Measurements from ENCODE around the gene APOBEC3H. TPM values are rescaled to one million over a fixed set of nuclear protein-coding genes. Genes with fewer than 3 reads are reported as not detected.

Gene APOBEC3H
- total RNA-seq, 1 experiment from 2014 or later: 1.2 TPM

DNA sequence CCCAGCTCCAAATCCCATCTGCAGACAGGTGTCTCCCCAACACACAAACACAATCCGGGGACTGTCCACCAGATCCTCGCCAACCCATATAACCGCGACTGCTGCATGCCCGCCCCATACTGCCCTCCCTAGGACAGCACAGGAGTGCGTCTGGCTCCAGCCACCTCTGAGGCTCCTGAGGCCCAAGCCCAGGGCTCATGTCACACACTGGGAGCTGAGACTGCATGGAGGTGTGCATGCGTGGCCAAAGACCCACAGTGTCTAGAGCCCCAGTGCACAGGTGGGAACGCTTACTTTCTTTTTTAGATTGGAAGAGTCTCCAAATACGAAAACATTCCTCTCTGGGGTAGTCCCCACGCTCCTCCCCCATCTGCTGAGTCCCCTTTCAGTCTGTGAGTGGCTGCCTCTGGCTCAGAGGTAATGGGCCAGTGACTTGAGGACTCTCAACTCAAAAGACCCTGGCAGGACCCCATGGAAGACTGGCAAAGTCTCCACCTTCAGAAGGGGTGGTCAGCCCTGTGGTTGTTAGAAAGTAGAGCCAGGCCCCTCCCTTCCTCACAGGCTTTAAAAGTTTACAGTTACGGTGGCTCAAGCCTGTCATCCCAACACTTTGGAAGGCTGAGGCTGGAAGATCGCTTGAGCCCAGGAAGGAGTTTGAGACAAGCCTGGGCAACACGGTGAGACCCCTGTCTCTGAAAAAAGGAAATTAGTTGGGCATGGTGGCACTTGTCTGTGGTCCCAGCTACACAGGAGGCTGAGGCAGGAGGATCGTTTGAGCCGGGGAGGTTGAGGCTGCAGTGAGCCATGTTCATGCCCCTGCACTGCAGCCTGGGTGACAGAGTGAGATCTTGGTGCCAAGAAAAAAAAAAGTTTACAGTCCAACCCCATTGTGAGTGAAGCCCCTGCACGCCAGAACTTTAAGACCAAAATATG is 53.1 kb downstream of the APOBEC3H start:
- no TSS peak for BruUV-seq (replicated peaks)
- intact Hi-C loops (cut with micrococcal nuclease): no loop called here
- CTCF ChIA-PET: interaction anchor here (0.6 to 2.0 kb wide), 6 partner anchors 134 to 1519 kb away, joined by 3 to 7 read pairs (median 4); partner anchors contain the start of gene RPL3

GRCh38 chr22:39150848-39151215 is 53.8 kb downstream of the APOBEC3H start:
- Mint-ChIP-seq H3K4me1 (ENCODE audit: insufficient read depth, unreplicated experiment) (no peaks in the 10 kb centered on the region), H3K4me3 (ENCODE audit: unreplicated experiment) (peak overlapping the region; percentile 72), H3K27me3 (ENCODE audit: insufficient read depth, unreplicated experiment) (peaks cover 29% of the 10 kb centered on the region), H3K27ac (ENCODE audit: low read depth, unreplicated experiment) (no peak overlapping the region), H3K9me3 (ENCODE audit: unreplicated experiment) (no peaks in the 10 kb centered on the region), H3K36me3 (ENCODE audit: insufficient read depth, unreplicated experiment) (no peaks in the 10 kb centered on the region)
- ChIA-PET POLR2A (interaction anchor here (0.6 to 6.1 kb wide), 2 partner anchors 119 to 167 kb away, joined by 3 to 64 read pairs; partner anchors contain the start of gene RPL3), CTCF (interaction anchor here (0.6 to 2.0 kb wide), 7 partner anchors 135 to 1520 kb away, joined by 3 to 7 read pairs (median 3); partner anchors contain the start of gene RPL3)
- intact Hi-C loops (cut with micrococcal nuclease): no loop called here
- TF ChIP-seq, protein P1, sequence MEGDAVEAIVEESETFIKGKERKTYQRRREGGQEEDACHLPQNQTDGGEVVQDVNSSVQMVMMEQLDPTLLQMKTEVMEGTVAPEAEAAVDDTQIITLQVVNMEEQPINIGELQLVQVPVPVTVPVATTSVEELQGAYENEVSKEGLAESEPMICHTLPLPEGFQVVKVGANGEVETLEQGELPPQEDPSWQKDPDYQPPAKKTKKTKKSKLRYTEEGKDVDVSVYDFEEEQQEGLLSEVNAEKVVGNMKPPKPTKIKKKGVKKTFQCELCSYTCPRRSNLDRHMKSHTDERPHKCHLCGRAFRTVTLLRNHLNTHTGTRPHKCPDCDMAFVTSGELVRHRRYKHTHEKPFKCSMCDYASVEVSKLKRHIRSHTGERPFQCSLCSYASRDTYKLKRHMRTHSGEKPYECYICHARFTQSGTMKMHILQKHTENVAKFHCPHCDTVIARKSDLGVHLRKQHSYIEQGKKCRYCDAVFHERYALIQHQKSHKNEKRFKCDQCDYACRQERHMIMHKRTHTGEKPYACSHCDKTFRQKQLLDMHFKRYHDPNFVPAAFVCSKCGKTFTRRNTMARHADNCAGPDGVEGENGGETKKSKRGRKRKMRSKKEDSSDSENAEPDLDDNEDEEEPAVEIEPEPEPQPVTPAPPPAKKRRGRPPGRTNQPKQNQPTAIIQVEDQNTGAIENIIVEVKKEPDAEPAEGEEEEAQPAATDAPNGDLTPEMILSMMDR (IDR thresholded peaks at IDR 0.05; ENCODE audit: unreplicated experiment): no peak
- no peak for DNase-seq (ENCODE audit: unreplicated experiment)
- BruUV-seq (replicated peaks): TSS peak; percentile 11

More for the DNA sequence above, 53.1 kb downstream of the APOBEC3H start:
- TF ChIP-seq, protein P1 (IDR thresholded peaks at IDR 0.05; ENCODE audit: unreplicated experiment): no peak
- DNase-seq (ENCODE audit: unreplicated experiment): no peak
- Mint-ChIP-seq H3K27ac (ENCODE audit: low read depth, unreplicated experiment) (no peak overlapping the region), H3K36me3 (ENCODE audit: insufficient read depth, unreplicated experiment) (no peaks in the 10 kb centered on the region), H3K27me3 (ENCODE audit: insufficient read depth, unreplicated experiment) (peaks cover 22% of the 10 kb centered on the region), H3K4me1 (ENCODE audit: insufficient read depth, unreplicated experiment) (no peaks in the 10 kb centered on the region), H3K4me3 (ENCODE audit: unreplicated experiment) (no peak overlapping the region), H3K9me3 (ENCODE audit: unreplicated experiment) (no peaks in the 10 kb centered on the region)
- POLR2A ChIA-PET: interaction anchor here (6.1 kb wide), 1 partner anchor 168 kb away, joined by 64 read pairs; the partner anchor contains the start of gene RPL3

DNA sequence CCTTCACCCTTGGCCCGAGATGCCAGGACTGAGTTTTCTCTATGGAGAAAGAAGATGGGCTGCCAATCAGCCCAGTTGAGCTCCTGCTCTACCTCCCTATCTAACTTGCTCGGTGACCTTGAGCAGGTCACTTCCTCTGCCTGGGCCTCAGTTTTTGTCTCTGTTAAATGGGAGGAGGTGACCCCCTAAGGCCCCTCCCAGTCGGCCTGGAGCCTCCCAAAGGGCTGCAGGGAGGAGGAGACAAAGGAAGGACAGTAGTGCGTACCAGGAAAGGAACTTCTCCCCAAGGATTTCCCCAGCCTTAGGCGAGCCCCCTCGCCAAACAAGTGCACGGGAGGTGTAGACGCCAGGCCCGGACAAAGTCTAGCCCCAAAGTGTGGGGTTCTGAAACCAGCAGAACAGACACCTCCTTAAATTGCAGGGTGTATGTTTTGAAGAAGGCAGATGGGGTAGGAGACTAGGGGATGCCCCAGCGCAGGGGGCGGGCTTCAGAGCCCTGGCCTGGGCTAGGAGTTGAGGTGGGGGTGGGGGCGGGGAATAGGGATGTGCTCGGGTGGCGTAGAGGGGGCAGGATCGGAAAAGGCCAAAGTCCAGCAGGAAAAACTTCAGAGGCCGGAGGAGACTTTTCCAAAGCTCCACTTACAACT is 54.4 kb downstream of the APOBEC3H start:
- POLR2A ChIA-PET: interaction anchor here (0.5 to 6.1 kb wide), 3 partner anchors 118 to 288 kb away, joined by 3 to 64 read pairs (median 3); partner anchors contain the start of gene RPL3
- DNase-seq (ENCODE audit: unreplicated experiment): no peak
- no peaks in the 10 kb centered on the region for H3K36me3 Mint-ChIP-seq (ENCODE audit: insufficient read depth, unreplicated experiment)
- H3K9me3 Mint-ChIP-seq (ENCODE audit: unreplicated experiment): no peaks in the 10 kb centered on the region
- no peaks in the 10 kb centered on the region for H3K4me1 Mint-ChIP-seq (ENCODE audit: insufficient read depth, unreplicated experiment)
- no TSS peak for BruUV-seq (replicated peaks)
- peak overlapping the region; percentile 72 for H3K4me3 Mint-ChIP-seq (ENCODE audit: unreplicated experiment)
- peaks cover 35% of the 10 kb centered on the region for H3K27me3 Mint-ChIP-seq (ENCODE audit: insufficient read depth, unreplicated experiment)
- H3K27ac Mint-ChIP-seq (ENCODE audit: low read depth, unreplicated experiment): no peak overlapping the region
- TF ChIP-seq, protein P1 (IDR thresholded peaks at IDR 0.05; ENCODE audit: unreplicated experiment): no peak
- intact Hi-C loops (cut with micrococcal nuclease): no loop called here
- CTCF ChIA-PET: interaction anchor here (0.6 to 2.0 kb wide), 3 partner anchors 165 to 282 kb away, joined by 3 to 7 read pairs (median 3); no protein-coding TSS in a partner anchor
